HEK293 (cell line): Measurements from ENCODE around the gene TLR10.
"Not testable (repeated sequence)": the region's sequence is repeated elsewhere in the genome, so short reads cannot be mapped to it uniquely, and the experiment has no call there.

ENCODE experiments used
- CTCF ChIP-seq: fragments of 450-650 bp; formaldehyde crosslinking; IDR thresholded peaks from 2 replicates; pipeline ENCODE4 v1.5.1; 2016; ENCODE audit warnings: missing biosample characterization, missing genetic modification characterization
- ZNF423 ChIP-seq: fragments of 450-650 bp; formaldehyde crosslinking; IDR thresholded peaks from 2 replicates; pipeline ENCODE4 v1.5.1; 2016; ENCODE audit warnings: missing biosample characterization, missing genetic modification characterization
- TF ChIP-seq, protein P1 (sequence below): fragments of 450-650 bp; formaldehyde crosslinking; IDR thresholded peaks from 2 replicates; pipeline ENCODE4 v1.5.1; 2017; ENCODE audit warnings: missing biosample characterization, missing genetic modification characterization

DNA sequence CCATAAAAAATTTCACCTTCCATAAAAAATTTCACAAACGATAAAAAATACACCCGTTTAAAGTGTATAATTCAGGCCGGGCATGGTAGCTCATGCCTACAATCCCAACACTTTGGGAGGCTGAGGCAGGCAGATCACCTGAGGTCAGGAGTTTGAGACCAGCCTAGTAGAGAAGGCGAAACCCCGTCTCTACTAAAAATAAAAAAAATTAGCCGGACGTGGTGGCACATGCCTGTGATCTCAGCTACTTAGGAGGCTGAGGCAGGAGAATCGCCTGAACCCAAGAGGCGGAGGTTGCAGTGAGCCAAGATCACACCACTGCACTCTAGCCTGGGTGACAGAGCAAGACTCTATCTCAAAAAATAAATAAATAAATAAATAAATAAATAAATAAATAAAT, 23.5 kb upstream of the TLR10 start:
- not testable (repeated sequence) for TF ChIP-seq CTCF, ZNF423 (tag by site-specific recombination)
- TF ChIP-seq, protein P1, sequence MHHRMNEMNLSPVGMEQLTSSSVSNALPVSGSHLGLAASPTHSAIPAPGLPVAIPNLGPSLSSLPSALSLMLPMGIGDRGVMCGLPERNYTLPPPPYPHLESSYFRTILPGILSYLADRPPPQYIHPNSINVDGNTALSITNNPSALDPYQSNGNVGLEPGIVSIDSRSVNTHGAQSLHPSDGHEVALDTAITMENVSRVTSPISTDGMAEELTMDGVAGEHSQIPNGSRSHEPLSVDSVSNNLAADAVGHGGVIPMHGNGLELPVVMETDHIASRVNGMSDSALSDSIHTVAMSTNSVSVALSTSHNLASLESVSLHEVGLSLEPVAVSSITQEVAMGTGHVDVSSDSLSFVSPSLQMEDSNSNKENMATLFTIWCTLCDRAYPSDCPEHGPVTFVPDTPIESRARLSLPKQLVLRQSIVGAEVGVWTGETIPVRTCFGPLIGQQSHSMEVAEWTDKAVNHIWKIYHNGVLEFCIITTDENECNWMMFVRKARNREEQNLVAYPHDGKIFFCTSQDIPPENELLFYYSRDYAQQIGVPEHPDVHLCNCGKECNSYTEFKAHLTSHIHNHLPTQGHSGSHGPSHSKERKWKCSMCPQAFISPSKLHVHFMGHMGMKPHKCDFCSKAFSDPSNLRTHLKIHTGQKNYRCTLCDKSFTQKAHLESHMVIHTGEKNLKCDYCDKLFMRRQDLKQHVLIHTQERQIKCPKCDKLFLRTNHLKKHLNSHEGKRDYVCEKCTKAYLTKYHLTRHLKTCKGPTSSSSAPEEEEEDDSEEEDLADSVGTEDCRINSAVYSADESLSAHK: not testable (repeated sequence)
